GM12878 (cell line): ENCODE measurements around the gene ZNF680. TPM values are rescaled to one million over a fixed set of nuclear protein-coding genes. Genes with fewer than 3 reads are reported as not detected.
A peak's percentile ranks its signal among the peaks of the same experiment; 100 is the strongest.

Source experiments
- ATAC-seq: fragments of 200-7000 bp; cut with Tn5 transposase; 3 replicates; pipeline ENCODE4 v1.9.1; 2020; ENCODE audit warnings: mild to moderate bottlenecking, moderate library complexity
- BruUV-seq: library from RNA; stranded (reverse); fragments of 400-500 nt; replicated peaks from 2 replicates; lab custom pipeline; 2021; lab: Mats Ljungman, UMichigan
- CTCF ChIA-PET: fragments of 300-600 bp; sonication (Branson Sonifier 250); formaldehyde crosslinking; extraction: SDS; loops from one replicate; lab custom pipeline; 2021; ENCODE audit warnings: inconsistent platforms; lab: Yijun Ruan, JAX
- POLR2A ChIA-PET: fragments of 350-600 bp; formaldehyde crosslinking; extraction: SDS; loops from one replicate; lab custom pipeline; 2021; ENCODE audit warnings: inconsistent platforms; lab: Charles Lee
- RAD21 ChIA-PET: fragments of 300-600 bp; sonication (Branson Sonifier 250); formaldehyde crosslinking; loops from one replicate; lab custom pipeline; 2023; ENCODE audit warnings: antibody characterized with exemption; ENCODE audit not compliant: unreplicated experiment; lab: Charles Lee
- SMC1A ChIA-PET: fragments of 300-600 bp; sonication (Branson Sonifier 250); formaldehyde crosslinking; loops from one replicate; lab custom pipeline; 2023; ENCODE audit not compliant: unreplicated experiment, uncharacterized antibody; lab: Charles Lee
- DNase-seq: peaks from one replicate; pipeline ENCODE4 v3.0.0-alpha.2; 2011; ENCODE audit warnings: low read depth, low spot score
- FAIRE-seq: peaks from 3 replicates; lab custom pipeline; 2011; peaks lifted over from hg19 to GRCh38; lab: Jason Lieb, UNC
- H2AFZ ChIP-seq: 2 replicates; pipeline ENCODE4 v1.6.0; 2011; ENCODE audit warnings: low read depth, low read length, control low read depth; ENCODE audit not compliant: control insufficient read depth
- H3K27ac ChIP-seq: 2 replicates; pipeline ENCODE4 v1.5.1; 2011; ENCODE audit warnings: control low read depth; ENCODE audit not compliant: control insufficient read depth, insufficient read depth
- H3K27me3 ChIP-seq, 2 experiments: replicated peaks in 1 of 2; 2 replicates each; pipeline versions ENCODE4 v1.6.0 to v1.6.1; 2011; ENCODE audit warnings: low read length in 1 of 2; ENCODE audit not compliant: control insufficient read depth in 2 of 2, insufficient read depth in 2 of 2
- H3K36me3 ChIP-seq, 2 experiments: 2 replicates each; pipeline ENCODE4 v1.5.1; 2011; ENCODE audit warnings: low read length in 1 of 2; ENCODE audit not compliant: control insufficient read depth in 2 of 2, insufficient read depth in 2 of 2
- H3K4me1 ChIP-seq: 2 replicates; pipeline ENCODE4 v1.6.1; 2011; ENCODE audit warnings: mild to moderate bottlenecking, low read length, moderate library complexity, mixed read lengths; ENCODE audit not compliant: control insufficient read depth, insufficient read depth
- H3K4me2 ChIP-seq: 2 replicates; pipeline ENCODE4 v1.6.0; 2011; ENCODE audit warnings: control low read depth; ENCODE audit not compliant: control insufficient read depth, insufficient read depth
- H3K4me3 ChIP-seq: fragments of 200-600 bp; sonication (generic); 2 replicates; pipeline ENCODE4 v1.5.1; 2016
- H3K79me2 ChIP-seq: 2 replicates; pipeline ENCODE4 v1.6.0; 2011; ENCODE audit warnings: low read length; ENCODE audit not compliant: control insufficient read depth, insufficient read depth
- H3K9ac ChIP-seq: 2 replicates; pipeline ENCODE4 v1.8.0; 2011; ENCODE audit warnings: low read length, control low read depth, mixed read lengths; ENCODE audit not compliant: control insufficient read depth, insufficient read depth
- H3K9me3 ChIP-seq: replicated peaks from 3 replicates; pipeline ENCODE4 v1.5.1; 2011; ENCODE audit warnings: mild to moderate bottlenecking, low read length; ENCODE audit not compliant: control insufficient read depth, insufficient read depth
- H4K20me1 ChIP-seq: 2 replicates; pipeline ENCODE4 v1.6.0; 2011; ENCODE audit not compliant: control insufficient read depth, insufficient read depth
- GATAD2B ChIP-seq: fragments of 450-650 bp; conservative IDR thresholded peaks from 2 replicates; pipeline ENCODE4 v1.6.1; 2017; ENCODE audit warnings: low read depth, mild to moderate bottlenecking, moderate library complexity
- RFX5 ChIP-seq: IDR thresholded peaks from 2 replicates; pipeline ENCODE4 v1.6.1; 2011; ENCODE audit warnings: low read depth, low read length, improper control_type of control experiment
- RUNX3 ChIP-seq: IDR thresholded peaks from 2 replicates; pipeline ENCODE4 v1.6.1; 2012; ENCODE audit warnings: low read length, inconsistent platforms
- SMAD1 ChIP-seq: fragments of 450-650 bp; IDR thresholded peaks from 2 replicates; pipeline ENCODE4 v1.6.1; 2018; ENCODE audit warnings: mild to moderate bottlenecking, low read depth; ENCODE audit not compliant: partially characterized antibody
- STAT1 ChIP-seq: fragments of 450-650 bp; conservative IDR thresholded peaks from 2 replicates; pipeline ENCODE4 v1.6.1; 2014; ENCODE audit warnings: antibody characterized with exemption, mild to moderate bottlenecking
- ZNF274 ChIP-seq: IDR thresholded peaks from one replicate; pipeline ENCODE4 v1.8.0; 2011; ENCODE audit not compliant: insufficient read length, insufficient read depth
- WGBS: methylation state at CpG from one replicate; pipeline ENCODE4 v1.1.6; 2016; ENCODE audit warnings: low lambda C conversion rate; ENCODE audit not compliant: insufficient replicate concordance, insufficient coverage; ENCODE audit errors: missing lambda C conversion rate; 5-methylcytosine and 5-hydroxymethylcytosine counted together
- in situ Hi-C: fragments of 300-500 bp; cut with MboI; formaldehyde crosslinking; loops from 9 replicates; pipeline ENCODE4 v1.14.3; 2018; ENCODE audit warnings: mixed read lengths
- intact Hi-C: fragments of 100-400 bp; cut with micrococcal nuclease; formaldehyde crosslinking; loops from one replicate; pipeline ENCODE4 v1.14.2; 2022; ENCODE audit not compliant: unreplicated experiment
- polyA plus RNA-seq, 11 experiments: library from polyadenylated mRNA; depleted of rRNA in 4 of 11; unstranded in 6 of 11; stranded (reverse) in 5 of 11; fragments of >200 nt; fragmentation: Nextera tagmentation in 4 of 11; fragmentation: Illumina TruSeq in 1 of 11; extraction: Ambion mirVana in 4 of 11; extraction: Trizol in 1 of 11; gene quantifications; 1 replicate in 1 of 11; 2 replicates in 10 of 11; pipeline versions ENCODE4 v1.2.1 to v1.2.3, GENCODE V29; 2011 to 2016; ENCODE audit warnings: inconsistent platforms in 2 of 11, missing spikeins in 2 of 11, low read depth in 1 of 11
- total RNA-seq, 4 experiments: library from RNA; depleted of rRNA in 3 of 4; stranded (reverse); fragments of >200 nt in 3 of 4; fragmentation: Illumina TruSeq in 1 of 4; extraction: Trizol in 1 of 4; gene quantifications; 2 replicates each; pipeline versions ENCODE4 v1.2.1 to v1.2.3, GENCODE V29; 2013 to 2021
- TF ChIP-seq, protein P1 (sequence below): fragments of 450-650 bp; IDR thresholded peaks from 2 replicates; pipeline ENCODE4 v1.6.1; 2017; ENCODE audit warnings: antibody characterized with exemption, mild to moderate bottlenecking, moderate library complexity

The ZNF680 gene
- total and polyA plus RNA-seq, 10 of the 15 experiments (the other 5 are each of a cell fraction or from before 2014, with no cell fraction given): 5.0 to 13.6 (median 7.8) TPM

GRCh38 chr7:64521409-64521984 lies 41.4 kb downstream of the ZNF680 start:
- ChIA-PET RAD21 (no interaction called here), CTCF (no interaction called here), POLR2A (no interaction called here), SMC1A (no interaction called here)
- H3K36me3 ChIP-seq: no peaks in the 10 kb centered on the region; a peak in 1 of 4 replicates
- intact Hi-C loops: no loop called here
- ATAC-seq (no peak), DNase-seq (no peak), FAIRE-seq (no peak)
- no peak overlapping the region for H3K4me3 ChIP-seq
- H3K27ac ChIP-seq: no peak overlapping the region
- TF ChIP-seq STAT1 (no peak), GATAD2B (no peak), SMAD1 (no peak), RFX5 (no peak), ZNF274 (peak; percentile 30), RUNX3 (no peak)
- TF ChIP-seq, protein P1, sequence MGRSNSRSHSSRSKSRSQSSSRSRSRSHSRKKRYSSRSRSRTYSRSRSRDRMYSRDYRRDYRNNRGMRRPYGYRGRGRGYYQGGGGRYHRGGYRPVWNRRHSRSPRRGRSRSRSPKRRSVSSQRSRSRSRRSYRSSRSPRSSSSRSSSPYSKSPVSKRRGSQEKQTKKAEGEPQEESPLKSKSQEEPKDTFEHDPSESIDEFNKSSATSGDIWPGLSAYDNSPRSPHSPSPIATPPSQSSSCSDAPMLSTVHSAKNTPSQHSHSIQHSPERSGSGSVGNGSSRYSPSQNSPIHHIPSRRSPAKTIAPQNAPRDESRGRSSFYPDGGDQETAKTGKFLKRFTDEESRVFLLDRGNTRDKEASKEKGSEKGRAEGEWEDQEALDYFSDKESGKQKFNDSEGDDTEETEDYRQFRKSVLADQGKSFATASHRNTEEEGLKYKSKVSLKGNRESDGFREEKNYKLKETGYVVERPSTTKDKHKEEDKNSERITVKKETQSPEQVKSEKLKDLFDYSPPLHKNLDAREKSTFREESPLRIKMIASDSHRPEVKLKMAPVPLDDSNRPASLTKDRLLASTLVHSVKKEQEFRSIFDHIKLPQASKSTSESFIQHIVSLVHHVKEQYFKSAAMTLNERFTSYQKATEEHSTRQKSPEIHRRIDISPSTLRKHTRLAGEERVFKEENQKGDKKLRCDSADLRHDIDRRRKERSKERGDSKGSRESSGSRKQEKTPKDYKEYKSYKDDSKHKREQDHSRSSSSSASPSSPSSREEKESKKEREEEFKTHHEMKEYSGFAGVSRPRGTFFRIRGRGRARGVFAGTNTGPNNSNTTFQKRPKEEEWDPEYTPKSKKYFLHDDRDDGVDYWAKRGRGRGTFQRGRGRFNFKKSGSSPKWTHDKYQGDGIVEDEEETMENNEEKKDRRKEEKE: no peak
- H3K9me3 ChIP-seq: peaks cover 13% of the 10 kb centered on the region
- no TSS peak for BruUV-seq
- H3K27me3 ChIP-seq: no peaks in the 10 kb centered on the region
- 92% methylated on average over 2 of the region's 2 CpGs for WGBS
- H3K9ac ChIP-seq: no peak overlapping the region
- no peak overlapping the region for H3K4me2 ChIP-seq
- no peaks in the 10 kb centered on the region for H3K79me2 ChIP-seq
- no peaks in the 10 kb centered on the region for H4K20me1 ChIP-seq
- H2AFZ ChIP-seq: no peak overlapping the region
- no peaks in the 10 kb centered on the region for H3K4me1 ChIP-seq
- in situ Hi-C loops: no loop called here
